Type B pancreatic cell (in vitro differentiated cells): Measurements from ENCODE around the gene PIGQ. TPM values are rescaled to one million over a fixed set of nuclear protein-coding genes. Genes with fewer than 3 reads are reported as not detected.

Experiments used
- DNase-seq: peaks from one replicate; pipeline ENCODE4 v3.0.0; 2021; ENCODE audit warnings: mixed read lengths; ENCODE audit not compliant: unreplicated experiment; ENCODE audit errors: extremely low spot score
- H3K27ac Mint-ChIP-seq: 2 replicates; pipeline ENCODE4 v1.8.0; 2021; ENCODE audit warnings: mild to moderate bottlenecking, mixed read lengths
- H3K27me3 Mint-ChIP-seq: 2 replicates; pipeline ENCODE4 v1.8.0; 2021; ENCODE audit warnings: mixed read lengths
- H3K36me3 Mint-ChIP-seq: 2 replicates; pipeline ENCODE4 v1.8.0; 2021; ENCODE audit warnings: mixed read lengths
- H3K4me1 Mint-ChIP-seq: one replicate; pipeline ENCODE4 v1.8.0; 2021; ENCODE audit warnings: mixed read lengths; ENCODE audit not compliant: unreplicated experiment
- H3K4me3 Mint-ChIP-seq: 2 replicates; pipeline ENCODE4 v1.8.0; 2021; ENCODE audit warnings: mild to moderate bottlenecking, mixed read lengths
- H3K9me3 Mint-ChIP-seq: 2 replicates; pipeline ENCODE4 v1.8.0; 2021; ENCODE audit warnings: mixed read lengths
- CTCF ChIP-seq: fragments of 200-600 bp; sonication (generic); conservative IDR thresholded peaks from 2 replicates; pipeline ENCODE4 v1.5.0; 2021; ENCODE audit warnings: antibody characterized with exemption, mild to moderate bottlenecking
- total RNA-seq: library from RNA; stranded (reverse); gene quantifications from 2 replicates; pipeline ENCODE4 v1.2.1, GENCODE V29; 2021; ENCODE audit warnings: low replicate concordance

Gene PIGQ
- total RNA-seq, 1 donor from 2014 or later = 83.5 TPM

GRCh38 chr16:528111-529011, 41.4 kb upstream of the PIGQ start:
- DNase-seq = no peak
- H3K9me3 Mint-ChIP-seq = no peaks in the 10 kb centered on the region
- H3K27ac Mint-ChIP-seq = peak overlapping the region; percentile 90
- TF ChIP-seq CTCF = no peak
- peaks cover 4% of the 10 kb centered on the region for H3K4me1 Mint-ChIP-seq
- no peaks in the 10 kb centered on the region for H3K27me3 Mint-ChIP-seq
- H3K36me3 Mint-ChIP-seq = no peaks in the 10 kb centered on the region
- H3K4me3 Mint-ChIP-seq = peak overlapping the region; percentile 90

GRCh38 chr16:529012-529575, 40.7 kb upstream of the PIGQ start:
- H3K4me1 Mint-ChIP-seq = peaks cover 4% of the 10 kb centered on the region
- H3K9me3 Mint-ChIP-seq = no peaks in the 10 kb centered on the region
- H3K4me3 Mint-ChIP-seq = peak overlapping the region; percentile 90
- H3K27me3 Mint-ChIP-seq = no peaks in the 10 kb centered on the region
- no peaks in the 10 kb centered on the region for H3K36me3 Mint-ChIP-seq
- DNase-seq = no peak
- H3K27ac Mint-ChIP-seq = peak overlapping the region; percentile 90
- no peak for TF ChIP-seq CTCF

GRCh38 chr16:530111-530817, 39.5 kb upstream of the PIGQ start:
- TF ChIP-seq CTCF = no peak
- peaks cover 4% of the 10 kb centered on the region for H3K4me1 Mint-ChIP-seq
- H3K27me3 Mint-ChIP-seq = no peaks in the 10 kb centered on the region
- no peaks in the 10 kb centered on the region for H3K36me3 Mint-ChIP-seq
- peak overlapping the region; percentile 90 for H3K4me3 Mint-ChIP-seq
- H3K9me3 Mint-ChIP-seq = no peaks in the 10 kb centered on the region
- H3K27ac Mint-ChIP-seq = no peak overlapping the region
- DNase-seq = no peak

GRCh38 chr16:531494-532125, 38.2 kb upstream of the PIGQ start:
- H3K36me3 Mint-ChIP-seq = no peaks in the 10 kb centered on the region
- H3K27me3 Mint-ChIP-seq = no peaks in the 10 kb centered on the region
- no peaks in the 10 kb centered on the region for H3K9me3 Mint-ChIP-seq
- peaks cover 1% of the 10 kb centered on the region for H3K4me1 Mint-ChIP-seq
- no peak overlapping the region for H3K4me3 Mint-ChIP-seq
- no peak for DNase-seq
- TF ChIP-seq CTCF = no peak
- H3K27ac Mint-ChIP-seq = no peak overlapping the region

- H3K27ac Mint-ChIP-seq = peak overlapping the region; percentile 70
- no peaks in the 10 kb centered on the region for H3K4me1 Mint-ChIP-seq
- no peak for DNase-seq
- H3K4me3 Mint-ChIP-seq = no peak overlapping the region
- no peaks in the 10 kb centered on the region for H3K36me3 Mint-ChIP-seq
- H3K27me3 Mint-ChIP-seq = no peaks in the 10 kb centered on the region
- no peak for TF ChIP-seq CTCF
- no peaks in the 10 kb centered on the region for H3K9me3 Mint-ChIP-seq
These were observed 36.2 kb upstream of the PIGQ start for GRCh38 chr16:533391-534123.
